Muscle of leg (tissue), 11 donors: Measurements from ENCODE around the gene TRAF3. TPM values are rescaled to one million over a fixed set of nuclear protein-coding genes. Genes with fewer than 3 reads are reported as not detected.

Experiments
- DNase-seq: peaks from one replicate; pipeline ENCODE4 v3.0.0; 2013
- H3K27ac ChIP-seq: one replicate; pipeline ENCODE4 v1.5.1; 2013; ENCODE audit warnings: mild to moderate bottlenecking, low read length, control low read depth
- H3K27me3 ChIP-seq: one replicate; pipeline ENCODE4 v1.6.1; 2013; ENCODE audit warnings: low read length; ENCODE audit not compliant: control insufficient read depth, insufficient read depth
- H3K36me3 ChIP-seq: one replicate; pipeline ENCODE4 v1.6.1; 2013; ENCODE audit warnings: low read length; ENCODE audit not compliant: control insufficient read depth, insufficient read depth
- H3K4me1 ChIP-seq: one replicate; pipeline ENCODE4 v1.6.1; 2013; ENCODE audit warnings: low read length; ENCODE audit not compliant: control insufficient read depth, insufficient read depth
- H3K4me3 ChIP-seq: one replicate; pipeline ENCODE4 v1.5.1; 2013; ENCODE audit warnings: low read length, control low read depth
- H3K9me3 ChIP-seq: replicated peaks from 2 replicates; pipeline ENCODE4 v1.6.1; 2013; ENCODE audit warnings: low read depth, low read length; ENCODE audit not compliant: control insufficient read depth
- WGBS: methylation state at CpG from one replicate; pipeline ENCODE4 v1.1.5; 2013; ENCODE audit warnings: missing lambda C conversion rate; ENCODE audit not compliant: insufficient coverage; 5-methylcytosine and 5-hydroxymethylcytosine counted together
- polyA plus RNA-seq, 8 donors: library from polyadenylated mRNA; unstranded; fragments of 120-200 nt; gene quantifications; one replicate each; pipeline versions ENCODE4 v1.2.1 to v1.2.3, GENCODE V29; 2013; ENCODE audit warnings: inconsistent platforms in 1 of 8, low replicate concordance in 1 of 8; ENCODE audit not compliant: insufficient read length in 8 of 8, insufficient read depth in 1 of 8
- total RNA-seq: library from RNA; stranded (reverse); fragments of 120-200 nt; gene quantifications from one replicate; pipeline ENCODE4 v1.2.4, GENCODE V29; 2013

TRAF3 gene
- total and polyA plus RNA-seq, 9 donors, result 9.4 to 19.7 (median 13.8) TPM

DNA sequence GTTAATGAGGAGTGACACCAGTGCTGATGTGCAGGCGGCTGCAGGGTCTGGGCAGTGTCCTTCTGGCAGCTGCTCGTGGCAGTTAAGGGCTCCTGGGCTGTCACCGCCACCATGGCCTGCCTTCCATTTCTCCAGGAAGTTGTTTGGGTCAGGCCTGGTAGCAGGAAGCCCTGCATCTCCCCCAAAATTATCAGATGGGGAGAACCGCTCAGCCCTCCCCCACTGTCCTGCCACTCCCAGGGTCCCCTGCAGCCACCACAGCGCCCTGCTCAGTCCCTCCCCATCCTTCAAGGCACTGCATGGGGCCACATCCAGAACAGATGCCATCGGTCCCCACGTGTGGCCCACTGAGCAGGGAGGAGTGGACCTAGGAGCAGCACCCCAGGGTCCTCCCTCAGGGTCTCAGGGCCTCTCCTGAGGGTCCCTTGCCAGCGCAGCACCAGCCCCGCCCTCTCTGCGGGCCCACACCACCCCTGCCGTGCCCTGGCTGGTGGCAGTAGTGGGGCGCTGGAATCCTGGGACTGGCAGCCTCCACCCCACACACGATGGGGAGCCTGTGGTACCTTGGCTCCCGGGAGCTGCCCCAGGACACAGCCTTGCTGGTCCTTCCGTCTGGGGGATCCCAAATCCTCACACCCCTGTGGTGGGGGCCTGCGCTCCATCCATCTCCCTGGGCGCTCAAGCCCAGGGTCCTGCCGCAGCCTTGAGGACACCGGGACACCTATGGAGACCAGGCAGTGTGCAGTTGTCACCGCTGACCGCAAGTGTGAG, 134.9 kb downstream of the TRAF3 start:
- DNase-seq, result no peak
- Histone ChIP-seq H3K27me3 (no peaks in the 10 kb centered on the region), H3K36me3 (peaks cover 7% of the 10 kb centered on the region), H3K4me1 (no peaks in the 10 kb centered on the region), H3K9me3 (no peaks in the 10 kb centered on the region), H3K4me3 (no peak overlapping the region), H3K27ac (no peak overlapping the region)
- 90% methylated on average over 15 of the region's 21 CpGs for WGBS

DNA sequence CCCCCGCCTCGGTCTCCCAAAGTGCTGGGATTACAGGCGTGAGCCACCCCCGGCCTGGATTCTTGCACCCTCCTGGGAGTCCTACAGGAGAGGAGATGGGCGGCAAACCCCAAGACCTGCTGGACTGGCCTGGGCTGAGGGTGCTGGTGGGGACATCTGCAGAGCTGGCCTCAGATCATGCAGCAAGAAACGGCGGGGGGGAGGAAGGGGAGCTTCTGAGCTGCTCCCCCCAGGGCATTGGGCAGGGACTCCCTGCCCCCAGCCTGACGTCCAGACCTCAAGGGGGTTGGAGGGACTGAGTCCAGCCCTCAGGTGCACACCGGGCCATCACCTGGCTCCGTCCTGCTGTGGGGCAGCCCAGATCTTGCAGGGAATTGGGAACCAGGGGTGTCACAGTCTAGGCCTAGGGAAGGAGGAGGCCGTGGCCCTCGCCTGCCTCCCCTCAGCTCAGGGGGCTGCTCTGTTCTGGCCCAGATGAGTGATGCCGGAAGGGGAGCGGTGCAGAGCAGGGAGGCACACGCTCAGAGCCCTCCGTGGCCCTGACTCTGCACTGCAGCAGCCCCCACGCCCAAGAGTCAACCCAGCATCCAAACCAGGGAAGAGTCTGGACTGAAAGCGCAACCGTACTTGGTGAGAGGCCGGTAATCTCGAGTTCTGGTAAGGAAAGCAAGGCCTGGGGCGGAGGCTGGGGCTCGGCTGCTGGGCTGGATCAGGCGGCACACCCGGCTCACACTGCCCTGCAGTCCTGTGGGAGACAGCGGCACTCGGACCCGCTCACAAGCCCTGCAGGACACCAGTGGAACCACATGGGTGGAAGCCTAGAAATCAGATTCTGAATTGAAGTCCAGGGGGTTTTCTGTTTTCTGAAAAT, 136.3 kb downstream of the TRAF3 start:
- no peak overlapping the region for H3K4me3 ChIP-seq
- DNase-seq, result no peak
- no peaks in the 10 kb centered on the region for H3K9me3 ChIP-seq
- 84% methylated on average over 24 of the region's 28 CpGs for WGBS
- no peaks in the 10 kb centered on the region for H3K27me3 ChIP-seq
- H3K36me3 ChIP-seq, result no peaks in the 10 kb centered on the region
- H3K27ac ChIP-seq, result no peak overlapping the region
- H3K4me1 ChIP-seq, result no peaks in the 10 kb centered on the region

DNA sequence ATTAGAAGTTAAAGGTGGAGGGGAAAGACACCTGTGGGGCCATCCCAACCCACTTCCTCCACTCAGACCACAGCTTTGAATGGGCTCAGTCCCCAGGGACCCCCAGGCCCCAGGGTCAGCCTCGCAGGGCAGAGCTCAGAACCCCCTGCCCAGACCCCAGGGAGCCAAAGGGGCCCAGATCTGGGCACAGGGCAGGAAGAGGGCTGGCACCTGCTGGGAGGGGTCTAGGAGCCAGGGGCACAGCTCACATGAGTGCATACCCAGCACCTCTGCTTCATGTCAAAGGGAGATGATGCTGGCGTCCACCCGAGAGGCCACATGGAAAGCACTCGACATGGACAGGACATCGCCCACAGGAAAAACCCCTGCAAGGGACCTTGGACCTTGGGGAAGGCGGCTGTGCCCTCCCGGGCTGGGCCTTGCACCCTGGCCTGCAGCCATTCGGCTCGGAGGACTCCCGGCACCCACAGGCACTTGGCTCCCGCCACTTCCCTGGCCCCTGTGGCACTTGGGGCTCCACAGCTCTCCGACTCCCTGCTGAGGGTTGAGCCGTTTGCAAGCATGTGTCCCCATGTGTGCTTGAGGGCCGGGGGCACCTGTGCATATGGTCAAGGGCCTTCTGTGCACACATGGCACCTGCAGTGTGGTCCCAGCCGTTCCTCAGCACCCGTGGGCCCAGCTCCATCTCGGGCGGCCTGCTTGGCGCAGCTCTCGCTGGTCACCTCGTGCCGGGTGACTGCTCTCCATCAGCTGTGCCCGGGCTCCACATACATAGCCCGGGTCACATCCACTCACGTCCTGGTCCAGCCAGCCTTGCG, 137.4 kb downstream of the TRAF3 start:
- no peak overlapping the region for H3K27ac ChIP-seq
- no peaks in the 10 kb centered on the region for H3K9me3 ChIP-seq
- no peaks in the 10 kb centered on the region for H3K4me1 ChIP-seq
- 87% methylated on average over 24 of the region's 26 CpGs for WGBS
- H3K27me3 ChIP-seq, result no peaks in the 10 kb centered on the region
- no peak overlapping the region for H3K4me3 ChIP-seq
- no peaks in the 10 kb centered on the region for H3K36me3 ChIP-seq
- DNase-seq, result no peak

DNA sequence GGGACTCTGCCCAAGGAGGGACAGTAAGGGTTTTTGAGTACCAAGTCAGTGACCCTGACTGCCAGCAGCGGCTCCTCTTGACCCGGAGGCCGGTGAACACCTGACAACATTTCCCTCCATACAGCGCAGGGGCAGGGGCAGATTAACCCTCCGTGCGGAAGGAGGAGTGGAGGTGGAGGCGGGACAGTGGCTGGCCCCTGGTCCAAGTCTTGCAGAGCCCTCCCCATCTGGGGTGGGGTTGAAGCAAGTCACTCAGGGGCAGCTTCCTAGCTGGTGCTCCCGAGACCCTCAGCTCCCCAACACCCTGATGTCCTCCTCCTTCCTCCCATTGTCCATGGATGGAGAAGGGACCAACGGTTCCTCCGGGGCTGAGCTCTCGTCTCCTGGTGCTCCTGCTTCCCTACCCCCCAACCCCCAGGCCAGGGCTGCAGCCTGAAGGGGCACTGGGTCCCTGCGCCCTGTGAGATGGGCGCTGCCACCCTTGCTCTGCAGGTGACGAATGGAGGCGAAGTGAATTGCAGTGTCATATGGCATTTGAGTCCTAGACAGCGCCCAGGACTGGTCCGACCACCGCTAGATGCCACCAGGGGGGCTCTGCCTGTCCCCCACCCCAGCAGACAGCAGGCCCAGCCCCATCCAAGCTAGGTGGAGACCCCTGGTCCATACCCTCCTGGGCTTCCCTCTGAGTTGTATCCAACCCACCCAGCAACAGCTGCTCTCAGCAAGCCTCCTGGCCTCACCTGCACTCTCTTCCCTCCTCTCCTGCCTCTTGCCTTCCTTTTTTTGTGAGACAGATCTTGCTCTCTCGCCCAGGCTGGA, 138.3 kb downstream of the TRAF3 start:
- WGBS, result 88% methylated on average over 12 of the region's 19 CpGs
- Histone ChIP-seq H3K9me3 (no peaks in the 10 kb centered on the region), H3K27me3 (no peaks in the 10 kb centered on the region), H3K4me3 (no peak overlapping the region), H3K4me1 (no peaks in the 10 kb centered on the region), H3K27ac (no peak overlapping the region), H3K36me3 (no peaks in the 10 kb centered on the region)
- no peak for DNase-seq

DNA sequence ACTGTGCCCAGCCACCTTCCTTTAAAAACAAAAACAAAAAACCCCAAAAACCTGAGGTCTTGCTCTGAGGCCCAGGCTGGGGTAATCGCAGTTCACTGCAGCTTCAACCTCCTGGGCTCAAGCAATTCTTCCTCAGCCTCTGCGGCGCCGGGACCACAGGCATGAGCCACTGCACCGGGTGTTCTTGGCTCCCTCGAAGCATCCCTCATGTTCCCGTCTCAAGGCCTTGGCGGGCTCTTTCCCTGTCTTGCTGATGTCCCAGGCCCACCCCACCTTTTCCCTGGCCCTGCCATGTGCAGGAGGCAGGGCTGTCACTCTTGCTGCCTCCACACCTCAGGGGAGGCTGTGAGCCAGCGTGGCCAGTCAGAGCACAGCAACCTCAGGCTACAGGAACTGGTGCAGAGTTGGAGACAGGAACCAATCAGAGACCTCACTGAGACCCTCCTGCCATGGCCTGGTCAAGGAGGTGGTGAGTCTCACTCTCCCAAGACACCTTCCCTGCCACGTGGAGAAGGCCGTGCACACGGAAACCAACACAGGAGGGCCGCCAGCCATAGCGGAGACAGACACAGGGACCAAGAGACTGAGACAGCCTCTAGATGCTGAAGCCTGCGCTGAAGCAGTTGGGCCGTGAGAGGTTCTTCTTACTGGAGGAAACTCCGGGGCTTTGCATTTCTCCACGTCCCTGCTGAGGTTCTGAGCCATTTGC, 139.3 kb downstream of the TRAF3 start:
- no peak overlapping the region for H3K27ac ChIP-seq
- peaks cover 3% of the 10 kb centered on the region for H3K9me3 ChIP-seq
- no peaks in the 10 kb centered on the region for H3K36me3 ChIP-seq
- H3K4me1 ChIP-seq, result no peaks in the 10 kb centered on the region
- H3K27me3 ChIP-seq, result peaks cover 2% of the 10 kb centered on the region
- DNase-seq, result no peak
- WGBS, result 72% methylated on average over 17 of the region's 18 CpGs
- H3K4me3 ChIP-seq, result no peak overlapping the region

DNA sequence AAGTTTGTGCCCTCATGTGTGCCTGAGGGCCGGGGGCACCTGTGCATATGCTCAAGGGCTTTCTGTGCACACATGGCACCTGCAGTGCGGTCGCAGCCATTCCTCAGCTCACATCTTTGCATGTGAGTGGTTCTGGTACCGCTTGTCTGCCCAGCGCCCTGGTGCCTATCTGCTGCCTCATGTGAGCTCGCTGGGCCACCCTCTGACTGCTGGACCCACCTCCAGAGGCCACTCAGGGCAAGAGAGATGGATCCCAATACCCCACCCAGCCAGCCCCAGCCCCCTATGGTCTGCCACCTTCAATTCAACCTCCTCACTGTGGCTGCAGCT, 139.8 kb downstream of the TRAF3 start:
- Histone ChIP-seq H3K36me3 (no peaks in the 10 kb centered on the region), H3K27me3 (peaks cover 7% of the 10 kb centered on the region), H3K4me1 (no peaks in the 10 kb centered on the region), H3K27ac (no peak overlapping the region), H3K4me3 (no peak overlapping the region), H3K9me3 (peaks cover 3% of the 10 kb centered on the region)
- WGBS, result 92% methylated on average over 6 of the region's 6 CpGs
- no peak for DNase-seq

DNA sequence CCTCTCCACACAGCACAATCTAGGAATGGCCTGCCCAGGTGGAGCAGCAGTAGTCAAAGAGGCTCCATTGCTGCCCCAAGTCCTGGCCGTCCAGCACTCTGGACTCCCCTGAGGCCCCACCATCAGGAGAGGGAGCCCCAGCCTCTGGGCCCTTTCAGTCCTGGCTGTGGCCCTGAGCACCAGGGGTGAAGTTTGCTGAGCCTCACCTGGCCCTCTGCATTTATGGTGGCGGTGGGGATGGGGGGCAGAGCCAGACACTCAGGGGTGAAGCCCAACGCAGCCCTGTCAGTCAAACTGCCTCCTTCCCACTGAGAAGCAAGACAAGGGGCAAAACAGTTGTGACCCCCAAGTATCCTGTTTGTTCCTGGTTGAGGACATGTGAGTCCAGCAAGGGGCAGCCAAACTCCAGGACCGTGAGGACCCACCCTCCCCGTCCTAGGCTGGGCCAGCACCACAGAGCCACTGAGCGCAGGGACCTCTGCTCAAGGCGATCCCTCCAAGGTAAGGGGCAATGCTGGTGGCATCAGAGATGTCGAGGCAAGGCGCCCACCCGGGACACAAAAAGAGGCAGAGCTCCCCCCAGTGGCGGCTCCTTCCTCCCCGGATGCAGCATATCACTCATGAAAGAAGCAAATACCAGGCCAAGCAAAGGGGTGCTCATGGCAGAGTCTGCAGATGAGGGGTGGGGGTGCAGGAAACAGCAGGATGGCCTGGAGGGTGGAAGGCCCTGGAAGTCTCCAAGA, 140.4 kb downstream of the TRAF3 start:
- Histone ChIP-seq H3K27me3 (peaks cover 14% of the 10 kb centered on the region), H3K9me3 (peaks cover 3% of the 10 kb centered on the region), H3K36me3 (no peaks in the 10 kb centered on the region), H3K27ac (no peak overlapping the region), H3K4me1 (peaks cover 1% of the 10 kb centered on the region), H3K4me3 (no peak overlapping the region)
- no peak for DNase-seq
- WGBS, result 26% methylated on average over 10 of the region's 12 CpGs

DNA sequence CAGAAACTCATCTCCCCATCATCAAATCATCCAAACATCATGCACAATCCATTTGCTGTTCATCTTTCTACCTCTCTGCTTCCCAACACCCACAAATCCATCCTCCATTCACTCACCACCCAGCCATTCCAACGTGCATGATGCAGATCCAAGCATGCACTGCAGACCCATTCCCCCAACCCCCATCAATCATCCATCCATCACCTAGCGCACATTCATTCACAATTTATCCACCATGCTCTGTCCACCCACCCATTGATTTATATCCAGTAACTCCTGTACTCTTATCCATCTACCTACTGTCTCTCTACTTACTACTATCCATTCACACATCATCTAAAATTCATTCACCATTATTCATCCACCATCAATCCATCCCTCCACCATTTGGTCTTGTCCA, 141.2 kb downstream of the TRAF3 start:
- Histone ChIP-seq H3K4me3 (no peak overlapping the region), H3K27me3 (peaks cover 22% of the 10 kb centered on the region), H3K36me3 (no peaks in the 10 kb centered on the region), H3K27ac (no peak overlapping the region), H3K9me3 (peaks cover 3% of the 10 kb centered on the region), H3K4me1 (peaks cover 9% of the 10 kb centered on the region)
- DNase-seq, result no peak
- 50% methylated on average over 2 of the region's 2 CpGs for WGBS
